ENCODE measurements around the gene GPER1.

GPER1 gene

GRCh38 chr7:1053816-1054370 lies 34.0 kb upstream of the GPER1 start:
- DNase-seq (ENCODE audit: low read depth in 3 of 3), result no peak

DNA sequence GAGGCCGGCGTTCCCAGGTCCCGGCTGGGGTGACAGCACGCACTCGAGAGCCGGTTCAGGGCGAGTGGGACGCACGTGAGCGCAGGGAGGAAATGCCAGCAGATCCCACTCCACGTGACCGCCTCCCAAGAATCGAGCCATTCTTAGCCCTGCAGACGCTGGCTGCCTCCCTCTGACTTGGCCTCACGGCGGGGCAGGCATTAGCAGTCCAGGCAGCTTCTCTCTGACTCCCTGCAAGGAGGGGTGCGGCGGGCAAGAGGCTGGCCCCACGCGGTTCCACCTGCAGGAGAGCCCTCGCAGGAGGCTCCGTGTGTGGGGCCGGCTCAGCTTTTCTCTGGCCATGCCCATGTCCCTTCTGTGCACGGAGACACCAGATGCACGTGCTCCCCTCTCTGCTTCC lies 33.5 kb upstream of the GPER1 start:
- DNase-seq (ENCODE audit: low read depth in 3 of 3), result no peak

GRCh38 chr7:1054861-1055450 lies 33.0 kb upstream of the GPER1 start:
- peak in 2 of 3 experiments; percentile 28 to 50 for DNase-seq (ENCODE audit: low read depth in 3 of 3)

DNA sequence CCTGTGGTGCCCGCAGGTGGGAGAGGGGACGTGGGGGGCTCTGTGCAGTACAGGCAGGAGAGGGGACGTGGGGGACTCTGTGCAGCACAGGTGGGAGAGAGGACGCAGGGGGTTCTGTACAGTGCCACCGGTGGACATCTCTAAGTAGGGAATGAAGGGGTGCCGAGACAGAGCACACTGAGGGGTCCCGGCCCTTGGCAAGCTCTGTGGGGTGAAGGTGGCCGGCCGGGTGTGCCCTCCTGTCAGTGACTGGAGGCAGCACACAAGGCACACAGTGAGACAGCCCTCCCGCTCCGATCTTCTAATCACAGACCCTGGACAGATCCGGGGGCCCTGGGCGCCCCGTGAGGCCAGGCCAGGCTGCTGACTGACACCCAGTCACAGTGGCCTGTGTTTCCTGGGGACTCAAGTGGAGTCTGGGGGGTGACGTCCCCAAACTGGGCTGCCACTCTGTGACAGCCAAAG lies 32.4 kb upstream of the GPER1 start:
- no peak for DNase-seq (ENCODE audit: low read depth in 3 of 3)

- DNase-seq (ENCODE audit: low read depth in 3 of 3), result no peak
Observed at GRCh38 chr7:1055956-1056784, 31.7 kb upstream of the GPER1 start.

DNA sequence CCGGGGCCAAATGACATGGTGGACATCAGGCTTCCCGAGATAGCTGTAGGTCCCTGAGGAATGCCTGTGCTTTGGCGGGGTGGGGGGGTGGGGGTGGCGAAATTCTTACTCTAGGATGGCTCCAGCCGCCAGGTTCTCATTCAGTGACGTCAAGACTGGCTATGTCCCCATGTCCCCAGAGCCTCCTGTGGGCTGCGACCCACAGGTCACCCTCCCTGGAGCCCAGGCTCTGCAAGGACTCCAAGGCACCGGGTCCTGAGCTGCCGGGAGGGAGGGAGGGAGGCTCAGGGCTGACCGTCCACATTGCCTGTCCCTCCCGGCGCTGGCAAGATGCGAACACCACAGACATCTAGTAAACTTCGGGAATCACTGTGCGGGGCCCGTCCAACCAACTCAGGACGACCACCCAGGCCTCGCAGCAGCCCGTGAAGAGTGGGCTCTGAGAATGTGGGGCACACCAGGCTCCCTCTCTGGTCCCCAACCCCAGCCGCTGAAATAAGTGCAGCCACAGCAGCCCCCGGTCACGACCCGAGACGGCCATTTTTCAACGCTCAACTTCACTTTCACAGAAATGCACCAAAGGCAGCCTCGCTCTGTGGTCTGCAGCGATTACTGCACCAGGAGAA lies 31.0 kb upstream of the GPER1 start:
- no peak for DNase-seq (ENCODE audit: low read depth in 3 of 3)

GRCh38 chr7:1057416-1058291 lies 30.3 kb upstream of the GPER1 start:
- DNase-seq (ENCODE audit: low read depth in 3 of 3), result no peak

GRCh38 chr7:1058311-1058710 lies 29.6 kb upstream of the GPER1 start:
- DNase-seq (ENCODE audit: low read depth in 3 of 3), result no peak

GRCh38 chr7:1058821-1059199 lies 29.1 kb upstream of the GPER1 start:
- no peak for DNase-seq (ENCODE audit: low read depth in 3 of 3)

GRCh38 chr7:1059200-1060091 lies 28.5 kb upstream of the GPER1 start:
- DNase-seq (ENCODE audit: low read depth in 3 of 3), result peak in 1 of 3 experiments; percentile 19

- no peak for DNase-seq (ENCODE audit: low read depth in 3 of 3)
Observed at GRCh38 chr7:1060315-1061072, 27.4 kb upstream of the GPER1 start.

GRCh38 chr7:1061180-1061579 lies 26.7 kb upstream of the GPER1 start:
- DNase-seq (ENCODE audit: low read depth in 3 of 3), result no peak

GRCh38 chr7:1062296-1063294 lies 25.3 kb upstream of the GPER1 start:
- DNase-seq (ENCODE audit: low read depth in 3 of 3), result no peak

DNA sequence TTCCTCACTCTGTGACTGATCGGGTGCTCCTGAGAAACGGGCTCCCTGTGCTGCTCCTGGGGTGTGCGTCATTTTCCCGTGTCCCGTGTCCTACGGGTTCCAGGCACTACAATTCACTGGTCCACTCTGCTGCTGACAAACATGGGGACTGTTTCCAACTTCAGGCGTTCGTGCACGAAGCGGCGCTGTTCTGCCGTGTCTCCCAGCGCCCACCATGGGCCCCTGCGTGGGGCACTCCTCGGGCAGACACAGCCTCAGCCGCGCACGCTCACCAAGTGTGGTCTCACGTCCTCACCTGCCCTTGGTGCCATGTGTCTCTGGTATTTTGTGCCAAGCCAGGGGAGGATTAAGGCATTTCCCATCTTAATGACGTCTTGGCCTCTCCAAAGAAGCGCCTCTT lies 24.6 kb upstream of the GPER1 start:
- no peak for DNase-seq (ENCODE audit: low read depth in 3 of 3)

DNA sequence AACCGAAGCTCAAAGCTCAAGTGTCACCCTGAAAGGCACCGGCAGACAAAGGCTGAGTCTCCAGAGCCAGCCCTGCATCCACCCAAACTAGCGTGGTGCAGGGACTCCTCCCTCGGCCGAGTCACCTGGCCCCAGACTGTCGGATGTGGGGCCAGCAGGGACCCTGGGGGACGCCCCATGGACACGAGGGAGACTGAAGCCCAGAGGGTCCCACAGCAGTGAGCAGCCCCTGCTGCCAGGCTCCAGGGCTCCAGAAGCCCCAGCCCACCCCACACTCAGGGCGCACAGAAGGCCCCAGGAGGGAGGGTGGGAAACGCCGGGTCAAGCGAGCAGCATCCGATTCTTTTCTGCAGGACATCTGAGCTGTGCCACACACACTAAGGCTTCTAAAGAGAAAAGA lies 23.3 kb upstream of the GPER1 start:
- DNase-seq (ENCODE audit: low read depth in 3 of 3), result no peak

DNA sequence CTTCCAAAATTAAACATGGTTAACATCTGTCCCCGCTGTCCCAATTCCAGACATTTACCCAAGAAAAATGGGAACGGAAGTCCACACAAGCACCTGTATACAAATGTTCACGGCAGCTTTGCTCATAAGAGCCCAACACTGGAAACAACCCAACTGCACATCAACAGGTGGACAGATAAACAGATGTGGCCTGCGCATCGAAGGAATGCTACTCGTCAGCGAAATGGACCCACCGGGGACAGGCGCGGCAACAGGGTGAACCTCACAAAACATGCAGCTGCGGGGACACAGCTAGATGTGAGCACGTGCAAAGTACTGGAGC lies 22.7 kb upstream of the GPER1 start:
- DNase-seq (ENCODE audit: low read depth in 3 of 3), result no peak

- peak; percentile 65 to 81 (median 67) for DNase-seq (ENCODE audit: low read depth in 3 of 3)
Observed at GRCh38 chr7:1065585-1066241, 22.2 kb upstream of the GPER1 start.

- DNase-seq (ENCODE audit: low read depth in 3 of 3), result no peak
Observed at GRCh38 chr7:1066242-1066588, 21.7 kb upstream of the GPER1 start.

Measured in stimulated activated CD4-positive, alpha-beta T cell treated with anti-CD3 and anti-CD28 coated beads, TNF-alpha, amount 100 ng/mL, for 24 hours (primary cell).